Measurements from ENCODE around the gene ATP5PD. TPM values are rescaled to one million over a fixed set of nuclear protein-coding genes. Genes with fewer than 3 reads are reported as not detected.

The ATP5PD gene
- total RNA-seq, 1 experiment from 2014 or later, result 584 TPM

DNA sequence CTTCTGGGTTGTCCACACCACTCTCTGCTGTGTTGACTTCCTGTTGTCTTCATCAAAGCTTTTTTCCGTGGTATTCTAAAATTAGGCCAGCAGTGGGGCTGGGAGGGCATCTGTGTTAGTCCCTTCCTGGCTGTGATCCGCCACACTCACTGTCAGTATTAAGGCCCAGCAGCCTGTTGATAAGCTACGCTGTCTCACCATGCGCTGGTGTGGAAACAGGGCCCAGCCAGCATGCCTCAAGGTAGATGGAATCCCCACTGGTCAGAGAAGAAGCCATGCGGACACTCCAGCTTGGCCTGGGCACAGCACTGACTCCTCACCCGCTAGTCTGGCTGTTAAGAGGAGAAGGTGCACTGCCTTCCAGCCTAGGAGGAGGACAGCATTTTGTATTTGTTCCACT, 48.0 kb downstream of the ATP5PD start:
- DNase-seq (ENCODE audit: low spot score), result no peak

DNA sequence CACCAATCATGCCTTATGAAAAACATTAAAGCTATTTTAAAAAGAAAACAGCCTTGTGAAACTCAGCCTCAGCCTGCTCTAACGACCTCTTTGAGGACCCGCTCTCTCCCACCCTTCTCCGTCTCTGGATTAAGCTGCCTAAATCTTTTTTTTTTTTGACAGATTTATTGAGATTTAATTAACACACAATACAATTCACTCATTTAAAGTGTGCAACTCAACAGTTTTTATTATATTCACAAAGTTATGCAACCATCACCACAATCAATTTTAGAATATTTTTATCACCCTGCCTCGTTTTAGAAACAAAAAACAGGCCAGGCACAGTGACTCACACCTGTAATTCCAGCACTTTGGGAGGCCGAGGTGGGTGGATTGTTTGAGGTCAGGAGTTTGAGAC, 50.9 kb downstream of the ATP5PD start:
- DNase-seq (ENCODE audit: low spot score), result no peak

DNA sequence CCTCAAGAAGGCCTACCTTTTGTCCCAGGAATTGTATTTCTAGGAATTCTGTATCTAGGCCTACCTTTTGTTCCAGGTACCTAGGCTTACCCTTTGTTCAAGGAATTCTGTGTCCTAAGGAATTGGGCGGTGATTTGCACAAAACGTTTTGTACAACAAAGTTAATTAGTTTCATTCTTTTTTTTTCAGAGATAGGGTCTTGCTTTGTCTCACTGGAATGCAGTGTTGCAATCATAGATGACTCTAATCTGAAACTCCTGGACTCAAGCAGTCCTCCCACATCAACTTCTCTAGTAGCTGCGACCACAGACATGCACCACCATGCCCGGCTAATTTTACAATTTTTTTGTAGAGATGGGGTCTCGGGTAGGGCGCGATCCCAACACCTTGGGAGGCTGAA, 52.3 kb downstream of the ATP5PD start:
- DNase-seq (ENCODE audit: low spot score), result no peak

DNA sequence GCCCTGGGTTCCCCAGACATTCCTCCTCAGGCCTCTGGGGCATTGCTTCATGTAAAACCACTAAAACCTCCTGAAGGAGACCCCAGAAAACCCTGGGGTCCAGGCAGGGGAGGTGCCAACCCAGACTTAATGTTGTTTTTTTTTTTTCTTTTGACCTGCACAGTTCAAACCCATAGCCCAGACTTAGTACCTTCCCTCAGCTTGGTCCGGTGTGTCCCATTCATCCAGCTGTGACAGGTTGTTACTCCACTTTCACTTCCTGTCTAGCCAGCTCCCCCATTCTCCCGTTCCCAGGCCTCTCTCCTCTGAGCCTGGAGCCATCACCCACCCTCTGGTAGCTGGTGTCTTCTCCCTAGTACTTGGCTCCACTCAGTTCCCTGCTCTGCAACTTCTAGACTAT, 54.5 kb downstream of the ATP5PD start:
- DNase-seq (ENCODE audit: low spot score), result peak; percentile 11

DNA sequence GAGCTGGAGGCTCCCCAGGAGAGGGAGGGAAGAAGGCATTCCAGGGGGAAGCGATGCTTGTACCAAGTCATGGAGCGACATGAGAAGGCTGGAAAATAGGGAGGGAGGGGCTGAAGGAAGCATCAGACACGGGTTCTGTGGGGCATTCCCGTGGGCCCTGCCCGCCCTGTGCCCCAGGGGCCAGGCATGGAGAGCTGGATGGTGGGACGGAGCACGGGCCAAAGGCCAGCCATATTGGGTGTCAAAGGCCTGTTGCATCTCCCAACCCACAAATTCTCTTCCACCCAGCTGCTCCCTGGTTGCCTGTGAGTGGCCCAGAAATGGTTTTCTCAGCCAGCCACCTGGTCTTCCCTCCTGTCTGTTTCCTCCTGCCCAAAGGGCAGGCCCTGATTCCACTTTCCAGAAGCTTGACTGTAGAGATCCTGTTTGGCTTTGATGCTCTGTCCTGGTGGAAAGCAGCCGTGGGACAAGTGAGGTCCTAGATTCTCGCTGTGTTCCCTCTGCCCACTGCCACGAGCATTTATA, 56.1 kb downstream of the ATP5PD start:
- DNase-seq (ENCODE audit: low spot score), result no peak

Other genes starting within 250 kb of the ATP5PD start
- gene GRIN2C, start 187.1 kb downstream of the ATP5PD start, total RNA-seq (2014; rRNA removed; shearing (Covaris generic)), result 0.05 and 0.69 TPM in 2 replicates
- gene FDXR, start 174.0 kb downstream of the ATP5PD start, total RNA-seq (2014; rRNA removed; shearing (Covaris generic)), result 35.9 and 44.1 TPM in 2 replicates
- not detected in 2 replicates for gene FADS6, start 153.3 kb downstream of the ATP5PD start, total RNA-seq (2014; rRNA removed; shearing (Covaris generic))
- 0.28 TPM in 1 of 2 replicates, not detected in the other for gene USH1G, start 123.7 kb downstream of the ATP5PD start, total RNA-seq (2014; rRNA removed; shearing (Covaris generic))
- not detected in 2 replicates for gene OTOP2, start 122.7 kb downstream of the ATP5PD start, total RNA-seq (2014; rRNA removed; shearing (Covaris generic))
- gene OTOP3, start 111.1 kb downstream of the ATP5PD start, total RNA-seq (2014; rRNA removed; shearing (Covaris generic)), result not detected in 2 replicates
- 0.65 and 2.7 TPM in 2 replicates for gene HID1, start 74.2 kb downstream of the ATP5PD start, total RNA-seq (2014; rRNA removed; shearing (Covaris generic))
- 24.0 and 26.6 TPM in 2 replicates for gene CDR2L, start 59.3 kb downstream of the ATP5PD start, total RNA-seq (2014; rRNA removed; shearing (Covaris generic))
- gene MRPL58, start 34.3 kb downstream of the ATP5PD start, total RNA-seq (2014; rRNA removed; shearing (Covaris generic)), result 135 TPM in 2 replicates
- 25.6 and 25.7 TPM in 2 replicates for gene KCTD2, start 256 bp upstream of the ATP5PD start, total RNA-seq (2014; rRNA removed; shearing (Covaris generic))
- gene SLC16A5, start 41.0 kb upstream of the ATP5PD start, total RNA-seq (2014; rRNA removed; shearing (Covaris generic)), result 0.10 TPM in 1 of 2 replicates, not detected in the other
- 3.2 and 6.0 TPM in 2 replicates for gene ARMC7, start 63.0 kb upstream of the ATP5PD start, total RNA-seq (2014; rRNA removed; shearing (Covaris generic))
- 73.6 and 83.9 TPM in 2 replicates for gene NT5C, start 84.8 kb upstream of the ATP5PD start, total RNA-seq (2014; rRNA removed; shearing (Covaris generic))
- 626 and 687 TPM in 2 replicates for gene JPT1, start 107.5 kb upstream of the ATP5PD start, total RNA-seq (2014; rRNA removed; shearing (Covaris generic))
- 201 and 239 TPM in 2 replicates for gene SUMO2, start 136.0 kb upstream of the ATP5PD start, total RNA-seq (2014; rRNA removed; shearing (Covaris generic))
- 55.6 and 59.1 TPM in 2 replicates for gene NUP85, start 158.7 kb upstream of the ATP5PD start, total RNA-seq (2014; rRNA removed; shearing (Covaris generic))
- 12.9 and 15.1 TPM in 2 replicates for gene GGA3, start 214.6 kb upstream of the ATP5PD start, total RNA-seq (2014; rRNA removed; shearing (Covaris generic))
- gene MRPS7, start 214.9 kb upstream of the ATP5PD start, total RNA-seq (2014; rRNA removed; shearing (Covaris generic)), result 100 and 101 TPM in 2 replicates
- gene MIF4GD, start 224.3 kb upstream of the ATP5PD start, total RNA-seq (2014; rRNA removed; shearing (Covaris generic)), result 34.2 and 43.5 TPM in 2 replicates
- 13.6 and 22.6 TPM in 2 replicates for gene SLC25A19, start 242.5 kb upstream of the ATP5PD start, total RNA-seq (2014; rRNA removed; shearing (Covaris generic))